GM21423 (cell line): ENCODE results near the gene LHPP.

Experiments used
- ATAC-seq: cut with Tn5 transposase; IDR thresholded peaks from one replicate; pipeline ENCODE4 v1.9.1; 2021; ENCODE audit warnings: mild to moderate bottlenecking, moderate library complexity; ENCODE audit not compliant: unreplicated experiment

The LHPP gene

GRCh38 chr10:124517931-124518330, 56.3 kb downstream of the LHPP start:
- ATAC-seq, result no peak

DNA sequence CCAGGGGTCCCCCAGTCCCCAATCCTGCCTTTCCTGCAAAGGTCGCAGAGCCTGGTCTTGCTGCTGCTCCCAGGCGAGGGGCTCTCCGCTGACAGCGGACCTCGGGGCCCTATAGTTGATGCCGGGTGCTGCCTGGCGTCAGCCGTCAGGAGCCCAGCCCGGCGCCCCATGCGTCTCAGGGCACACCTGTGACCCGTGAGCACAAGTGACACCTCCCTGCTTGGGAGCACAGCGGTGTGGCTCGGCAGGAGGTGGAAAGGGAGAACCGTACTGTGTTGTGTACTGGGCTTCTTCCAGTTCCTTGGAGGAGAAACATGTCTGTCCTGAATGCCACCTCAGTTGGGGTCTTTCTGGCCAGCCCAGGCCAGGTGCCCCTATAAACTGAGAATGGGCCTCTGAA, 56.7 kb downstream of the LHPP start:
- no peak for ATAC-seq

- no peak for ATAC-seq
Observed at GRCh38 chr10:124520558-124521428, 59.2 kb downstream of the LHPP start.

DNA sequence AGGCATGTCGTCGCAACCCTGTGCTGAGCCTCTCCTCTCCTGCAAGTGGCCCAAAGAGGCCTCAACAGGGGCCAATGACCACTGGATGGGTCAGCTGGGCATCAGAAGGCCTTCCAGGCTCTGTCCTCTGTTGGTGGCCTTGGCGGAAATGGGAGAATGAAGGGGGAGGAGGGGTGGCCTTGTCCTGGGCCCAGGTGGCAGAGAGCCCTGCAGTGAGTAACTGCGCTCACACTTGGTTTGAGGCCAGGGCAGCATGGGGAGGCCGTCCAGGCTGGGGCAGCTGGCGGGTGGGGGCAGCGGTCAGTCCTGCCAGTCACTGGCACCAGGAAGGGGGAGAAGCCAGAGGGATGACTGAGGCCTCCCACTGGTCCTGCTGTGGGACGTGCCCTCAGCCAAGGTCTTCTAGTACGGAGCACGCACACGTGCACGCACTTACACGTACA, 59.8 kb downstream of the LHPP start:
- ATAC-seq, result no peak

GRCh38 chr10:124522131-124522932, 60.7 kb downstream of the LHPP start:
- ATAC-seq, result no peak

- no peak for ATAC-seq
Observed at GRCh38 chr10:124522933-124523871, 61.6 kb downstream of the LHPP start.

DNA sequence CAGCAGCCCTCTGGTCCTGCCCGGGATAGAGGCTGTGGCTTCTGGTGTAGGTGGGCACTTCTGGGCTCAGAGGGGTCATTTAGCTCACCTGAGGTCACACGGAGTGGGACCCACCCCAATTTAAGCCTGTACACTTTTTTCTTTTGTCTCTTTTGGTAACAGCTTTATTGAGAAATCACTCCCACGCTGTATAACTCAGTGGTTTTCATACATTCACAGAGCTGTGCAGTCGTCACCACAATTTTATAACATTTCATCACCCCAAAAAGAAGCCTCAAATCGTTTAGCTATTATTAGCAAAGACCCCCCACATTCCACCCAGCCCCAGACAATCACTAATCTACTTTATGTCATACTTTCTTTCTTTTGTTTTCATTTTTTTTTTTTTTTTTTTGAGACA, 62.3 kb downstream of the LHPP start:
- ATAC-seq, result no peak

DNA sequence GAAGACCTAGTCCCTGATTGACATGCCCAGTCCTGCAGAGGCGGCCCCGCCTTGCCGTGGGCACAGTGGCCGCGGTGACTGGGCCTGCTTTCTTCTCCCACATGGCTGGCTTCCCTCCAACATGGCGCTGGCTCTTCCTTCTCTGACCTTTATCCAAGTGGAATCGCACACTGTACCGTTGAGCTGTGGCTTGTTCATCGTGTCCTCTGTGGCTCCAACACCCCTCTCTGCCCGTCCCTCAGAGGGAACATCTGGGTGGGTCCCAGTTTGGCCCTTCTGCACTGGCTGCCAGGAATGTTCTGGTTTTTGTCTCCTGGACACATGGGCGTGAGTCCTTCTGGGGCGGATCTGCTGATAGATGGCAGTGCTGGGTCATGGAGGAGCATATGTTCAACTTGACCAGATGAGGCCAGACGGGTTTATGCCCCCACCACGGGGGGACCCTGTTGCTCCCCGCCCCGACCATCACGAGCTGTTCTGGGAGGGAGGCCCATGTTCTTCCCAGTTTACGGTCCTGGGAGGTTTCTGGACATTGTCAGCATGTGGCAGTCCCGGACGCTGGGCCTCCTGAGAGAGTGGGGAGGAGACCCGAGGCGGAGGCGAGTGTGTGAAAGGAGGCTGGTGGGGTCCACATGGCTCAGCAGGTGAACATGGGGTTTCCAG, 63.5 kb downstream of the LHPP start:
- ATAC-seq, result no peak

- no peak for ATAC-seq
Observed at GRCh38 chr10:124525751-124526600, 64.4 kb downstream of the LHPP start.

DNA sequence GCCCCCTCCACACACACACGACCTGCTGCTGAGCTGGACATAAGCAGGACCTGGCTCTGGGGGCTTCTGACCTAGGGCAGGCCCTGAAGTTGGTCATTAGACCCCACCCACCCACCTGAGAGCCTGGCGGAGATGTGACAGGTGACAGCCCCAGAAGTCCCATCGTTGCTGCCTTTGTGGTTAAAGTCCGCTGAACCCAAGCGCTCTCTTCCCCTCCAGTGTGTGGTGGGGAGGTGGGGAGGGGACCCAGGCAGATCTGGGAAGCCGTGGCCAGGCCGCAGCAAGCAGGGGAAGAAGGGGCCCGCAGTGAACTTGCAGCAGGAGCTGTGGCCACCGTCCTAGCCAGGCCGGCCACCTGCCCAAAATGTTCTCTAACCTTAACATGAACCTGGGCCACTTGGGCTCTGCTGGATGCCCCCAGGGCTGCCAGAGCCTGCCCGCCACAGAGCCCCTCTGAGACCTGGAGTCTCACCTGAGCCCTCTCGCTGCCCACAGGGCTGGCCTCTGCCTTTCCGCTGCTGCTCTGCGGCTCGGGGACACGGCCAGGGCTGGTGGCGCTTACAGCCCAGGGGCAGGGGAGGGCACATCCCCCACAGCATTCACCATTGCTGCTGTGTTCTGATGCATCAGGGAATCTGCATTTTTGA, 65.1 kb downstream of the LHPP start:
- ATAC-seq, result no peak

DNA sequence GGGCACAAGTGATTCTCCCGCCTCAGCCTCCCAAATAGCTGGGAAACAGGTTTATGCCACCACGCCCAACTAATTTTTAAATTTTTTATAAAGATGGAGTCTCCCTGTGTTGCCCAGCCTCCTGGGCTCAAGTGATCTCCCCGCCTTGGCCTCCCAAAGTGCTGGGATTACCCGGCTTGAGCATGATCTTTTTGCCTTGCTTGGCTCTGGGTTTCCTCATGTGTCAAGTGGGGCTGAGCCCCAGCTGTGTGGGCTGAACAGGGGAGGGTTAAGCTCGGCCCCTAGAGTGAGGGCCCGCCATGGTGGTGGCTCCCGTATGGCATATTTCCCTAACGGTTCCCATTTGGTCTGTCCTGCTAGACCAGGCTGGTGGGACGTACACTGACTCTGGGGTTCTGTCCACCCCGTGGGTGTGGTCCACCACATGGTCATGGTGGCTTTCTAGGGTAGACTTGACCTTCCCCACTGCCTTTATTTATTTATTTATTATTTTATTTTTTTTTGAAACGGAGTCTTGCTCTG, 66.3 kb downstream of the LHPP start:
- no peak for ATAC-seq

DNA sequence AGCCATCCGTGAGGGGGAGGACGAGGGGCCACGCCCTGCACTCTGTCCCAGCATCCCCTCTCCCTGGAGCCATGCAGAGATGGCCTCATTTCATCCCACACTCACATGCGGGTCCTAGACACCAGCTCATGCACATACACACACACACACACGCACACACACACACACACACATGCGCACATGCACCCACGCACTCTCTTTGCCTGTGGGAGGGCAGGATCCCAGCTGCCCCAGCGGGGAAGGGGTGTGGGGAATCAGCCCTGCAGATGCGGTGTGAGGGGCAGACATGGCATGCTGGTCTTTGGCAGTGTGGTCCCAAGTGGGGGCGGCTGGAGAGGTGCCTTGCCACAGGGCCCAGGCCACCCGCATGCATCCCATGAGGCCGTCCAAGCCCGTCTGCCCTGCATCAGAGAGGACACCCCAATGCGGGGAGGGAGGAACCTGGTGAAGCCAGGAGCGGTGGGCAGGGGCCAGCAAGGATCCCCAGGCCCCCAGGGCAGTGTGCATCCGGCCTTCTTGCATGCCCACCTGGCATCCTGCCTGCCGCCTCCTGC, 68.1 kb downstream of the LHPP start:
- no peak for ATAC-seq

DNA sequence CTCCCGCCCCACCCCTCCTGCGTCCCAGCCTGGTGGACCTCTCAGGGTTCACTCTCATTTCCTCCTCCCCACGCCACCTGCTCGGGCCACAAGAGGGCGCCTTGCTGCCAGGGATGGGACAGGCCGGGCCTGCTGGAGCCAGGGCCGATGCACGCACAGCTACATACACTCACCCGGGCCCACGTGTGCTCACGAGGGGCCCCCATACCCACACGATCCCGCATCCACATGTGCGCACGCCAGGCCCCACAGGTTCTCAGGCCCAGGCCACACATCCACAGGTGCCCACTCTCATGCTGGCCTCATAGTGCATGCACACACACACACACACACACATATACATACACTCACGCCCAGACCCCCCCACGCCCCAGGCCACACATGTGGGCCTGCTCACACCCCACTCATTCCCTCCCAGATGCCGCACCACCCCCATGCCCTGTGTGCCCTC, 68.6 kb downstream of the LHPP start:
- ATAC-seq, result peak; percentile 83

- ATAC-seq, result no peak
Observed at GRCh38 chr10:124530816-124531215, 69.2 kb downstream of the LHPP start.

GRCh38 chr10:124532106-124532641, 70.6 kb downstream of the LHPP start:
- ATAC-seq, result no peak

GRCh38 chr10:124532788-124533187, 71.2 kb downstream of the LHPP start:
- ATAC-seq, result no peak

- no peak for ATAC-seq
Observed at GRCh38 chr10:124533266-124533665, 71.6 kb downstream of the LHPP start.

DNA sequence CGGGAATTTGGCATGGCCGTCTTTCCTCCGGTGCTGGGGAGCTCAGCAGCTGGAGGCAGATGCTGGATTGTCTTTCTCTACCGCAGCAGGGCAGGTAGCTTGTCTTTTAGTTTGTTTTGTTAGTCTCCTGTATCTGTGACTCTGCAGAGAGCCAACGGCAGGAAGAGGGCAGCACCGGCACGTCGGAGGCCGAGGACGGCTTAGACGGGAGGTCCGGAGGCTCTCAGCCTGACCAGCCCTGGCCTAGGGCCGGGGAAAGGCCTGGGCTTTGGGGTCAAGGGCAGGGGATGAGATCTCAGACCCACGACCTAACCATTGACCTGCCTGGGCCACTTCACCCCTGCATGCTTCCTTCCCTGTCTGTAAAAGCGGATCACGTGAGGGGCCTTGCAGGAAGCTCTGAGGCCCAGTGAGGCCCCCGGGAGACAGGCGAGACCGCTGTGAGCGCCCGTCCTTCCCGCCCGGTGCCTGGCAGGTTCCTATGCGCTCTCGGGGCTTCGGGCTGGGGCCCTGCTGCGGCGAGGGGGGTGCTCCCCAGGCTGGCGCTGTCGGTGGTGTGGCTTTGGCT, 72.7 kb downstream of the LHPP start:
- ATAC-seq, result no peak
